Measurements from ENCODE around the gene PLOD2. TPM values are rescaled to one million over a fixed set of nuclear protein-coding genes. Genes with fewer than 3 reads are reported as not detected.

PLOD2 gene
- total RNA-seq, 1 donor from 2014 or later = 1.4 TPM

DNA sequence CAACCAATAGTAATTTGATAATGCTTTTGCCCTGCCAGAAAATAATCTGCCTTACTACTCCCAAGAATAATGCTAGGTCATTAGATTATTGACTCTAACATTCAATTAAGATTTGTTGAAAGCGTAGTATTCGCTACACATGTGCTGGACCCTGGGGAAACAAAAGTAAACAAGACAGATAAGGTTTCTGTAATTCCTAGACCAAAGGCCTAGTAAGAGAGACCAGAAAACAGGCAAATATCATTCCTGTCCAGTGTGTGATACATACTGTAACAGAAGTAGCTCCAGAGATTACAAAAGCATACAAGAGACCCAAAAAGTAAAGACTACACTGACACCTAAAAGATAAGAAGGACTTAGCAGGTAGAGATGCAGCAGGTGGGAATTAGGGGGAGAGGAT is 60.8 kb downstream of the PLOD2 start:
- Mint-ChIP-seq H3K27ac (no peak overlapping the region), H3K9me3 (no peaks in the 10 kb centered on the region), H3K4me1 (ENCODE audit: low read depth) (no peaks in the 10 kb centered on the region), H3K4me3 (no peak overlapping the region), H3K27me3 (ENCODE audit: insufficient read depth) (no peaks in the 10 kb centered on the region), H3K36me3 (ENCODE audit: low read depth) (no peaks in the 10 kb centered on the region)
- no peak for DNase-seq (ENCODE audit: low spot score)
- intact Hi-C loops (cut with micrococcal nuclease) = no loop called here

GRCh38 chr3:146099316-146099715 is 61.7 kb downstream of the PLOD2 start:
- no peaks in the 10 kb centered on the region for H3K36me3 Mint-ChIP-seq (ENCODE audit: low read depth)
- H3K9me3 Mint-ChIP-seq = no peaks in the 10 kb centered on the region
- no peak overlapping the region for H3K4me3 Mint-ChIP-seq
- H3K27me3 Mint-ChIP-seq (ENCODE audit: insufficient read depth) = no peaks in the 10 kb centered on the region
- DNase-seq (ENCODE audit: low spot score) = no peak
- no peak overlapping the region for H3K27ac Mint-ChIP-seq
- intact Hi-C loops (cut with micrococcal nuclease) = no loop called here
- no peaks in the 10 kb centered on the region for H3K4me1 Mint-ChIP-seq (ENCODE audit: low read depth)

DNA sequence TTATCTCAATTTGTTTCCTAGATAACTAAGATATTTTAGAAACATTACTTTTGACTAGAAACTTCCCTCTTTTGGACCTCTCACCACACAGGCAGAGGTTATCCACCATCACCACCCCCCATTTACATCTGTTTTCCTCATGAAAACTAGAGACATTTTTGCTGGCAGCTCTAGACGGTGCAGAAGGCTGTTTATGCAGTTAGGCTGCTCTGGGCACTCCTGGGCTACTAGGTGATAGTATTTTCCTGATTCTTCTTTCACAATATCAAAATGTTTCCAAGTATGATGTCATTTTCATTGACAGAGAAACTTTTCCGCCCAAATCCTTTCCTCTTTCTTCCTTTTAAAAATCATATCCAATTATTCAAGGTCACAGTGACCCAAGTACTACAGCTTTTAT is 67.1 kb downstream of the PLOD2 start:
- no peaks in the 10 kb centered on the region for H3K27me3 Mint-ChIP-seq (ENCODE audit: insufficient read depth)
- H3K4me1 Mint-ChIP-seq (ENCODE audit: low read depth) = no peaks in the 10 kb centered on the region
- no peak overlapping the region for H3K4me3 Mint-ChIP-seq
- no peaks in the 10 kb centered on the region for H3K36me3 Mint-ChIP-seq (ENCODE audit: low read depth)
- intact Hi-C loops (cut with micrococcal nuclease) = no loop called here
- no peak overlapping the region for H3K27ac Mint-ChIP-seq
- H3K9me3 Mint-ChIP-seq = no peaks in the 10 kb centered on the region
- DNase-seq (ENCODE audit: low spot score) = no peak

GRCh38 chr3:146092230-146092629 is 68.8 kb downstream of the PLOD2 start:
- intact Hi-C loops (cut with micrococcal nuclease) = no loop called here
- Mint-ChIP-seq H3K4me3 (no peak overlapping the region), H3K4me1 (ENCODE audit: low read depth) (no peaks in the 10 kb centered on the region), H3K9me3 (no peaks in the 10 kb centered on the region), H3K27me3 (ENCODE audit: insufficient read depth) (no peaks in the 10 kb centered on the region), H3K27ac (no peak overlapping the region), H3K36me3 (ENCODE audit: low read depth) (no peaks in the 10 kb centered on the region)
- DNase-seq (ENCODE audit: low spot score) = no peak

DNA sequence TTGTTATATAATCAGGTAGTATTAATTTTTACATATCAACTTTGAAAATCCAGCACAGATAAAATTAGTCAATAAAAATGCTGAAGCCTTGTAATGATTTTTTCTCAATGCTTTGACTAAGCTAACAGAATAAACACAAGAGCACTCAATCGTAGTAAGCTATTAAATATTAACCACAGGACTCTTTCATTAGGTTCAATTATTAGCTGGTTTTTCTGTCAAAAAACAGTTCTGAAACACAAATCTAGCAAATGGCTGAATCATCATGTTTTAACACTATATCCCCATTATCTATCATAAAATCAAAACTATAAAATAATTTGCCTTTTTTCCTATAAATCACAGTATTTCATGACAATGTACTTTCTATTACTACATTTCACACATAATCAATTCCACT is 69.6 kb downstream of the PLOD2 start:
- no peaks in the 10 kb centered on the region for H3K36me3 Mint-ChIP-seq (ENCODE audit: low read depth)
- H3K4me1 Mint-ChIP-seq (ENCODE audit: low read depth) = no peaks in the 10 kb centered on the region
- H3K27me3 Mint-ChIP-seq (ENCODE audit: insufficient read depth) = no peaks in the 10 kb centered on the region
- no peak overlapping the region for H3K4me3 Mint-ChIP-seq
- DNase-seq (ENCODE audit: low spot score) = no peak
- intact Hi-C loops (cut with micrococcal nuclease) = no loop called here
- no peak overlapping the region for H3K27ac Mint-ChIP-seq
- H3K9me3 Mint-ChIP-seq = no peaks in the 10 kb centered on the region

GRCh38 chr3:146090521-146090920 is 70.5 kb downstream of the PLOD2 start:
- no peaks in the 10 kb centered on the region for H3K27me3 Mint-ChIP-seq (ENCODE audit: insufficient read depth)
- no peaks in the 10 kb centered on the region for H3K4me1 Mint-ChIP-seq (ENCODE audit: low read depth)
- intact Hi-C loops (cut with micrococcal nuclease) = no loop called here
- no peaks in the 10 kb centered on the region for H3K9me3 Mint-ChIP-seq
- no peak for DNase-seq (ENCODE audit: low spot score)
- H3K36me3 Mint-ChIP-seq (ENCODE audit: low read depth) = no peaks in the 10 kb centered on the region
- H3K27ac Mint-ChIP-seq = no peak overlapping the region
- H3K4me3 Mint-ChIP-seq = no peak overlapping the region

- H3K4me3 Mint-ChIP-seq = no peak overlapping the region
- intact Hi-C loops (cut with micrococcal nuclease) = no loop called here
- no peaks in the 10 kb centered on the region for H3K27me3 Mint-ChIP-seq (ENCODE audit: insufficient read depth)
- no peaks in the 10 kb centered on the region for H3K9me3 Mint-ChIP-seq
- no peaks in the 10 kb centered on the region for H3K36me3 Mint-ChIP-seq (ENCODE audit: low read depth)
- no peaks in the 10 kb centered on the region for H3K4me1 Mint-ChIP-seq (ENCODE audit: low read depth)
- no peak overlapping the region for H3K27ac Mint-ChIP-seq
- DNase-seq (ENCODE audit: low spot score) = no peak
These were observed 72.1 kb downstream of the PLOD2 start for GRCh38 chr3:146088840-146089239.

GRCh38 chr3:146087116-146087515 is 73.9 kb downstream of the PLOD2 start:
- no peaks in the 10 kb centered on the region for H3K36me3 Mint-ChIP-seq (ENCODE audit: low read depth)
- H3K4me1 Mint-ChIP-seq (ENCODE audit: low read depth) = no peaks in the 10 kb centered on the region
- H3K27ac Mint-ChIP-seq = no peak overlapping the region
- no peaks in the 10 kb centered on the region for H3K9me3 Mint-ChIP-seq
- no peaks in the 10 kb centered on the region for H3K27me3 Mint-ChIP-seq (ENCODE audit: insufficient read depth)
- intact Hi-C loops (cut with micrococcal nuclease) = no loop called here
- H3K4me3 Mint-ChIP-seq = no peak overlapping the region
- no peak for DNase-seq (ENCODE audit: low spot score)

- H3K27ac Mint-ChIP-seq = no peak overlapping the region
- no peak for DNase-seq (ENCODE audit: low spot score)
- no peaks in the 10 kb centered on the region for H3K27me3 Mint-ChIP-seq (ENCODE audit: insufficient read depth)
- H3K9me3 Mint-ChIP-seq = no peaks in the 10 kb centered on the region
- H3K4me1 Mint-ChIP-seq (ENCODE audit: low read depth) = no peaks in the 10 kb centered on the region
- intact Hi-C loops (cut with micrococcal nuclease) = no loop called here
- H3K4me3 Mint-ChIP-seq = no peak overlapping the region
- no peaks in the 10 kb centered on the region for H3K36me3 Mint-ChIP-seq (ENCODE audit: low read depth)
These were observed 74.8 kb downstream of the PLOD2 start for GRCh38 chr3:146086211-146086610.

GRCh38 chr3:146085678-146086077 is 75.3 kb downstream of the PLOD2 start:
- H3K27ac Mint-ChIP-seq = no peak overlapping the region
- H3K9me3 Mint-ChIP-seq = no peaks in the 10 kb centered on the region
- no peak overlapping the region for H3K4me3 Mint-ChIP-seq
- no peaks in the 10 kb centered on the region for H3K36me3 Mint-ChIP-seq (ENCODE audit: low read depth)
- DNase-seq (ENCODE audit: low spot score) = no peak
- H3K4me1 Mint-ChIP-seq (ENCODE audit: low read depth) = no peaks in the 10 kb centered on the region
- H3K27me3 Mint-ChIP-seq (ENCODE audit: insufficient read depth) = no peaks in the 10 kb centered on the region
- intact Hi-C loops (cut with micrococcal nuclease) = no loop called here

DNA sequence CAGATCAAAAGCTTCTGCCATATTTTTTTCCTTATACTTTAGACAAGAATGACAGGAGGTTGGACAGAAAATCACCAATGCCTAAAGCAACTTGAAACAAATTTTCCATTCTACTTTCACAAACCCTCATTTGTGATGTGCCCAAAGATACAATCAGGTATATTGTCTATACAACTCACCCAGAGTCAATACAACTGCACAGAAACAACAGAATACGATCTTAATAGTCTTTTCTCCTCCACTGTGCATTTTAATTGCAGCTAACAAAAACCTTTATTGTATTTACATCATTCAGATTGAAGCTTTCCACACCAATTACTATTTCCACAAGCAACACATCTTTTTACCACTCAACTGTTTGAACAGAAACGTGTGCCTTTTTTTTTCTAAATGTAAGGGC is 80.4 kb downstream of the PLOD2 start:
- no peaks in the 10 kb centered on the region for H3K9me3 Mint-ChIP-seq
- H3K27me3 Mint-ChIP-seq (ENCODE audit: insufficient read depth) = no peaks in the 10 kb centered on the region
- intact Hi-C loops (cut with micrococcal nuclease) = loop anchor here (2.0 kb wide), 1 partner anchor 30 kb away; no protein-coding TSS in a partner anchor
- H3K4me3 Mint-ChIP-seq = no peak overlapping the region
- no peak for DNase-seq (ENCODE audit: low spot score)
- no peaks in the 10 kb centered on the region for H3K4me1 Mint-ChIP-seq (ENCODE audit: low read depth)
- no peak overlapping the region for H3K27ac Mint-ChIP-seq
- H3K36me3 Mint-ChIP-seq (ENCODE audit: low read depth) = no peaks in the 10 kb centered on the region

DNA sequence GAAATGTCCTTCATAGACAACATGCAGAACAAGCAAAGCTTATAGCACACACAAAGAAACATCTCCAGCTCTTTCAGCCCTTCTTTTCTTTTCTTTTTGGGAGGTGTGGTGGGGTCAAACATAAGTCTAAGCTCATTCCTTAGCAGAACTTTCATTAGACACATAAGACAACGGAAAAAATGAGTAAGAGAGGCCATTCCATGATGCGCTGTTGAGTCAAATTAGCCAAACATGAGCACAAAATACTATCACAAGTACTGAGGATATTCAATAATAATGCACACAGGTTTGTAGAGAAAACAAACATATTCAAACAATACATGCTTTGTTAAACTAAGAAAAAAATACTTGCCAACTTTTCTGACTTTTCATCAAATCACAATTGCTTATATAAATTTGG is 83.0 kb downstream of the PLOD2 start:
- no peaks in the 10 kb centered on the region for H3K9me3 Mint-ChIP-seq
- no peak for DNase-seq (ENCODE audit: low spot score)
- H3K27me3 Mint-ChIP-seq (ENCODE audit: insufficient read depth) = no peaks in the 10 kb centered on the region
- intact Hi-C loops (cut with micrococcal nuclease) = no loop called here
- H3K4me3 Mint-ChIP-seq = no peak overlapping the region
- H3K36me3 Mint-ChIP-seq (ENCODE audit: low read depth) = no peaks in the 10 kb centered on the region
- no peaks in the 10 kb centered on the region for H3K4me1 Mint-ChIP-seq (ENCODE audit: low read depth)
- no peak overlapping the region for H3K27ac Mint-ChIP-seq

GRCh38 chr3:146077181-146077580 is 83.8 kb downstream of the PLOD2 start:
- no peak overlapping the region for H3K4me3 Mint-ChIP-seq
- no peak for DNase-seq (ENCODE audit: low spot score)
- H3K27me3 Mint-ChIP-seq (ENCODE audit: insufficient read depth) = no peaks in the 10 kb centered on the region
- no peaks in the 10 kb centered on the region for H3K9me3 Mint-ChIP-seq
- H3K4me1 Mint-ChIP-seq (ENCODE audit: low read depth) = no peaks in the 10 kb centered on the region
- intact Hi-C loops (cut with micrococcal nuclease) = no loop called here
- H3K27ac Mint-ChIP-seq = no peak overlapping the region
- no peaks in the 10 kb centered on the region for H3K36me3 Mint-ChIP-seq (ENCODE audit: low read depth)

DNA sequence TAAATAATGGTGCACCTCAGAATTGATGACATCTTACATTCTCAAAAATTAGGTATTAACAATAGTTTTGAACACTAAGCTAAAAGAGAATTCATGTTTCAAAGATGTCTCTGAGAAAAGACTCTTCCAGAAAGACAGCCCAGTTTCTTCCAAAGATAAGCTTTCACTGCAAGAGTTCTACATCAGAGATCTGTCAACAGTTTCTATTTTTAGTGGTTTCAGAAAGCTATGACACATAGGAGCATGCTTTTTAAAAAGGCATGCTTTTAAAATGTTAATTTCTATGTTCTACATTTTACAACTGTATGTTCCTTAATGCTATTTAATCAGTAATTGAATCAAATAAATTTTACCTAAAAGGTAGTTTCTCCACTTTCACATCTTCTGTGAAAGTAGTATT is 88.2 kb downstream of the PLOD2 start:
- Mint-ChIP-seq H3K27ac (no peak overlapping the region), H3K9me3 (no peaks in the 10 kb centered on the region), H3K27me3 (ENCODE audit: insufficient read depth) (no peaks in the 10 kb centered on the region), H3K4me1 (ENCODE audit: low read depth) (no peaks in the 10 kb centered on the region), H3K4me3 (no peak overlapping the region), H3K36me3 (ENCODE audit: low read depth) (no peaks in the 10 kb centered on the region)
- DNase-seq (ENCODE audit: low spot score) = no peak
- intact Hi-C loops (cut with micrococcal nuclease) = no loop called here
